Renal cortical epithelial cell (primary cell): ENCODE results near the gene MSANTD2. TPM values are rescaled to one million over a fixed set of nuclear protein-coding genes. Genes with fewer than 3 reads are reported as not detected.

Source experiments
- DNase-seq: peaks from one replicate; pipeline ENCODE4 v3.0.0-alpha.2; 2011; ENCODE audit warnings: low read depth
- total RNA-seq: library from RNA; depleted of rRNA; stranded (reverse); fragments of >200 nt; gene quantifications from 2 replicates; pipeline ENCODE4 v1.2.3, GENCODE V29; 2014

Gene MSANTD2
- total RNA-seq, 1 donor from 2014 or later: 10.8 TPM

- no peak for DNase-seq
Measured at GRCh38 chr11:124737638-124738305, 62.4 kb downstream of the MSANTD2 start.

GRCh38 chr11:124736736-124737135, 63.5 kb downstream of the MSANTD2 start:
- no peak for DNase-seq

- DNase-seq: no peak
Measured at GRCh38 chr11:124732230-124732629, 68.0 kb downstream of the MSANTD2 start.

- DNase-seq: no peak
Measured at GRCh38 chr11:124729571-124729970, 70.6 kb downstream of the MSANTD2 start.

GRCh38 chr11:124728134-124728533, 72.1 kb downstream of the MSANTD2 start:
- no peak for DNase-seq

GRCh38 chr11:124727474-124727873, 72.7 kb downstream of the MSANTD2 start:
- no peak for DNase-seq

GRCh38 chr11:124725719-124726105, 74.5 kb downstream of the MSANTD2 start:
- DNase-seq: no peak

- DNase-seq: no peak
Measured at GRCh38 chr11:124724979-124725718, 75.1 kb downstream of the MSANTD2 start.

- no peak for DNase-seq
Measured at GRCh38 chr11:124722176-124722575, 78.0 kb downstream of the MSANTD2 start.

GRCh38 chr11:124719534-124719933, 80.7 kb downstream of the MSANTD2 start:
- no peak for DNase-seq

- DNase-seq: no peak
Measured at GRCh38 chr11:124718801-124719200, 81.4 kb downstream of the MSANTD2 start.

- DNase-seq: peak; percentile 34
Measured at GRCh38 chr11:124717786-124718651, 82.2 kb downstream of the MSANTD2 start.

- DNase-seq: peak; percentile 13
Measured at GRCh38 chr11:124717421-124717785, 82.8 kb downstream of the MSANTD2 start.

GRCh38 chr11:124716591-124716990, 83.6 kb downstream of the MSANTD2 start:
- DNase-seq: peak; percentile 40

Other genes with a start within 250 kb of the MSANTD2 start
- gene OR8A1, start 230.4 kb downstream of the MSANTD2 start, total RNA-seq: not detected in 2 replicates
- not detected in 2 replicates for gene PANX3, start 189.0 kb downstream of the MSANTD2 start, total RNA-seq
- gene TBRG1, start 177.5 kb downstream of the MSANTD2 start, total RNA-seq: 22.4 and 33.1 TPM in 2 replicates
- 8.7 and 36.5 TPM in 2 replicates for gene SIAE, start 126.7 kb downstream of the MSANTD2 start, total RNA-seq
- 11.3 and 22.6 TPM in 2 replicates for gene SPA17, start 126.5 kb downstream of the MSANTD2 start, total RNA-seq
- 0.10 TPM in 1 of 2 replicates, not detected in the other for gene NRGN, start 60.5 kb downstream of the MSANTD2 start, total RNA-seq
- gene VSIG2, start 48.2 kb downstream of the MSANTD2 start, total RNA-seq: 0.10 TPM in 1 of 2 replicates, not detected in the other
- gene ESAM, start 38.1 kb downstream of the MSANTD2 start, total RNA-seq: 0.50 and 1.4 TPM in 2 replicates
- 7.3 and 12.2 TPM in 2 replicates for gene ROBO3, start 65.0 kb upstream of the MSANTD2 start, total RNA-seq
- 0.85 and 4.2 TPM in 2 replicates for gene ROBO4, start 97.5 kb upstream of the MSANTD2 start, total RNA-seq
- not detected in 2 replicates for gene HEPN1, start 118.8 kb upstream of the MSANTD2 start, total RNA-seq
- 0.25 TPM in 1 of 2 replicates, not detected in the other for gene HEPACAM, start 135.6 kb upstream of the MSANTD2 start, total RNA-seq
- gene CCDC15, start 153.8 kb upstream of the MSANTD2 start, total RNA-seq: 0.17 and 0.50 TPM in 2 replicates